RWPE2 (cell line): Measurements from ENCODE around the gene GNAL.

Experiments used
- ATAC-seq: fragments of 200-7000 bp; cut with Tn5 transposase; 3 replicates; pipeline ENCODE4 v1.9.1; 2021; ENCODE audit warnings: low read depth
- DNase-seq: peaks from one replicate; pipeline ENCODE4 v3.0.0-alpha.2; 2020; ENCODE audit warnings: low spot score
- H3K27ac ChIP-seq: fragments of 450-650 bp; 2 replicates; pipeline ENCODE4 v1.5.1; 2017; ENCODE audit warnings: mild to moderate bottlenecking; ENCODE audit not compliant: poor library complexity, severe bottlenecking
- H3K27me3 ChIP-seq: fragments of 250-450 bp; sonication (Bioruptor Pico); 2 replicates; pipeline ENCODE4 v1.5.1; 2021; ENCODE audit warnings: mild to moderate bottlenecking, moderate library complexity; ENCODE audit not compliant: insufficient read depth, poor library complexity, severe bottlenecking
- H3K36me3 ChIP-seq: fragments of 250-450 bp; sonication (Bioruptor Pico); 2 replicates; pipeline ENCODE4 v1.5.1; 2020; ENCODE audit warnings: low read depth, mild to moderate bottlenecking, moderate library complexity
- H3K4me1 ChIP-seq: fragments of 250-450 bp; sonication (Bioruptor Pico); 2 replicates; pipeline ENCODE4 v1.5.1; 2021; ENCODE audit warnings: mild to moderate bottlenecking, moderate library complexity; ENCODE audit not compliant: insufficient read depth, poor library complexity, severe bottlenecking
- H3K4me3 ChIP-seq: fragments of 250-450 bp; sonication (Bioruptor Pico); 2 replicates; pipeline ENCODE4 v1.5.1; 2021; ENCODE audit warnings: mild to moderate bottlenecking, moderate library complexity; ENCODE audit not compliant: severe bottlenecking
- H3K9me3 ChIP-seq: fragments of 250-450 bp; sonication (Bioruptor Pico); 2 replicates; pipeline ENCODE4 v1.5.1; 2021; ENCODE audit warnings: mild to moderate bottlenecking, moderate library complexity; ENCODE audit not compliant: severe bottlenecking
- TF ChIP-seq, protein P1 (sequence below): fragments of 450-650 bp; IDR thresholded peaks from one replicate; pipeline ENCODE4 v1.5.1; 2017; ENCODE audit warnings: mild to moderate bottlenecking, moderate library complexity; ENCODE audit not compliant: poor library complexity, severe bottlenecking

The GNAL gene

DNA sequence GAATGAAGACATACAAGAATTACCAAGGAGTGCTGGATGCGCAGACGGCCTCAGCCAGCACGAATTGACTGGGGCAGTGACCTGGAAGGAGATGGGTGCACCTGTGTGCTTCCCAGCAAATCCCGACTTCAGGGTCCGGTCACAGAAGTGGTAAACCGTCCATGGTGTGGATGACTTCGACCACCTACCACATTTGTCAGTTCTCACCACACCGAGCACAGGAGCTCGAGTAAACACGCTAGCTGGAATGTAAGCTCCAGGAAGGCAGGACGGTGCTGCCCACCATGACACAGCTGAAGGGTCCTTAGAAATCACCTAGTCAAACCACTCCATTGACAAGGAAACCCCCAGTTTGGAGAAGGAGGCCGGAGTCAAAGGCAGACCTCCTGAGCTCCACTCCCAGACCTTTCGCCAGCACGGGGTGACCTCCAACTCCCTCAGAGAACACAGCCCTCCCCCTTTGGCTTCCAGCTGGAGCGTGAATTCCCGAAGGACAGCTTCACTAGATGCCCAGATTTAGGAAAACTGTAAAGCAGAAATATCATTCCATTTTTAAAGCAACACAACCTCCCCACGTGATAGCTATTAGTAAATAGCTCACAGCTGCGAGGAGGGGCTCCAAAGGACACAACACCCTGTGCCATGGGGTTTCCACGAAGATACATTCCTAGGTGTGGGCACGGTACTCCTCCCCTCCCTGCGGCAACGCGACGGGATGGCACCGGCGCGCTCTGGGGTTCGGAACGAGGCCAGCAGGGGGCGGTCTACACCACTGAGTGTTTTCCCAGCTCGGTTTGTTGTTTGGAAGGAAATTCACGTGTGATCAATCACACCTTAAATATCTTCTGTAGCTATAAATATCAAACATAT, 34.1 kb upstream of the GNAL start:
- DNase-seq: no peak
- no peaks in the 10 kb centered on the region for H3K27me3 ChIP-seq

DNA sequence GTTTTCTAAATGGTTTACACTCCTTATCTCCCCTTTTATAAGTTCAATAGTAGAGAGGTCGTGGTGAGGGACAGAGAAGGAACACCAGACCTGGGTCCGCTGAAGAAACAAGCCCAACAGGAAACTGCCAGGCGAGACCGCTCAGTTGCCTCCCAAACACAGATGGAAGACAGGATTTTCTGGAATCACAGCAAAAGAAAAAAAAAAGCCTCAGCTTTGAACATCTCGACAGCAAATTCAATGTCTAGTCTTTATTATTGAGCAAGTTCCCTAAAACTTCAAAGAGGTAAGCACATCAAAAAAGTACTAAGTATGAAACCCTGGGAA, 33.5 kb upstream of the GNAL start:
- TF ChIP-seq, protein P1, sequence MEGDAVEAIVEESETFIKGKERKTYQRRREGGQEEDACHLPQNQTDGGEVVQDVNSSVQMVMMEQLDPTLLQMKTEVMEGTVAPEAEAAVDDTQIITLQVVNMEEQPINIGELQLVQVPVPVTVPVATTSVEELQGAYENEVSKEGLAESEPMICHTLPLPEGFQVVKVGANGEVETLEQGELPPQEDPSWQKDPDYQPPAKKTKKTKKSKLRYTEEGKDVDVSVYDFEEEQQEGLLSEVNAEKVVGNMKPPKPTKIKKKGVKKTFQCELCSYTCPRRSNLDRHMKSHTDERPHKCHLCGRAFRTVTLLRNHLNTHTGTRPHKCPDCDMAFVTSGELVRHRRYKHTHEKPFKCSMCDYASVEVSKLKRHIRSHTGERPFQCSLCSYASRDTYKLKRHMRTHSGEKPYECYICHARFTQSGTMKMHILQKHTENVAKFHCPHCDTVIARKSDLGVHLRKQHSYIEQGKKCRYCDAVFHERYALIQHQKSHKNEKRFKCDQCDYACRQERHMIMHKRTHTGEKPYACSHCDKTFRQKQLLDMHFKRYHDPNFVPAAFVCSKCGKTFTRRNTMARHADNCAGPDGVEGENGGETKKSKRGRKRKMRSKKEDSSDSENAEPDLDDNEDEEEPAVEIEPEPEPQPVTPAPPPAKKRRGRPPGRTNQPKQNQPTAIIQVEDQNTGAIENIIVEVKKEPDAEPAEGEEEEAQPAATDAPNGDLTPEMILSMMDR: peak; percentile 47
- ATAC-seq (no peak), DNase-seq (no peak)
- Histone ChIP-seq H3K27me3 (no peaks in the 10 kb centered on the region), H3K9me3 (no peaks in the 10 kb centered on the region), H3K27ac (no peak overlapping the region), H3K4me3 (no peak overlapping the region), H3K36me3 (no peaks in the 10 kb centered on the region), H3K4me1 (peaks cover 7% of the 10 kb centered on the region)

More for the DNA sequence above, 34.1 kb upstream of the GNAL start:
- TF ChIP-seq, protein P1: peak; percentile 82
- peak; percentile 68 for ATAC-seq
- H3K4me3 ChIP-seq: no peak overlapping the region
- H3K9me3 ChIP-seq: no peaks in the 10 kb centered on the region
- no peak overlapping the region for H3K27ac ChIP-seq
- peaks cover 7% of the 10 kb centered on the region for H3K4me1 ChIP-seq
- no peaks in the 10 kb centered on the region for H3K36me3 ChIP-seq

DNA sequence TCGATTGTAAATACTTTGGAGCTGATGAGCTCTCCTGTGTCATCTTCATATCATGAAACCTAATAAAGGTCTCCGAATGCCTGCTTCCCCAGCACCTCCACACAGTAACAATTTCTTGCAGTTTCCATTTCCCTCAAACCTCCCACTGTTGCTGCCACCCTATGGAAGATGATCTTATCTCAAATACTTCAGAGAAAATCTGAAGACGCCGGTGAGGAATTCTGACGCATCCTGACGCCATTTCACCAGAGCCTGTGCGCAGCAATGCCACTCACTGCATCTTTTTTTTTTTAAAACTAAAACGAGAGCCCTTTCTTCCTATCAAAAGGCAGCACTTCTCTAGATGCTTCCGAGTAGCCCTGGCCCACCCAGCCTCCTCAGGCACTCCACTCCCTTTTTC, 31.9 kb upstream of the GNAL start:
- Histone ChIP-seq H3K27me3 (no peaks in the 10 kb centered on the region), H3K36me3 (no peaks in the 10 kb centered on the region), H3K4me1 (peaks cover 7% of the 10 kb centered on the region), H3K9me3 (no peaks in the 10 kb centered on the region), H3K4me3 (no peak overlapping the region), H3K27ac (no peak overlapping the region)
- no peak for DNase-seq
- TF ChIP-seq, protein P1: no peak
- no peak for ATAC-seq

DNA sequence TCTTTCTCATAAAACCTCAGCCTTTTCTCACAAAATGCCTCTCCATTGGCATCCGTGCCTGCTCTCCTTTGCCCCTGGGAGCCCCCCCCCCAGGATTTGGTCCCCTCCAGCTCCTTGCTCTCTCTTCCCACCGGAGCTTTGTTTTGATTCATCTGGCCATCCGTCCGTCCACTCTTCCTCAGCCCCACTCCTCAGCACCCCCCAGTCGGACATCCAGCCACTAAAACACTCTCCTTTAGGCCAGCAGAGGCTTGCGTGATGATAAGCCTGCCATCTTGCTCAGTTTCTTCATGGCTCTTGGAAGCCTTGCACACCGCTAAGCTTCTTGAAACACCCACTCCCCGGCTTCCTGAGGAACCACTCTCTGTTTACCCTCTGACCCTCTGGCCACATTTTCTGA, 31.5 kb upstream of the GNAL start:
- H3K27ac ChIP-seq: no peak overlapping the region
- ATAC-seq (no peak), DNase-seq (no peak)
- H3K4me3 ChIP-seq: no peak overlapping the region
- TF ChIP-seq, protein P1: no peak
- no peaks in the 10 kb centered on the region for H3K27me3 ChIP-seq
- H3K4me1 ChIP-seq: peaks cover 7% of the 10 kb centered on the region
- H3K36me3 ChIP-seq: no peaks in the 10 kb centered on the region
- H3K9me3 ChIP-seq: no peaks in the 10 kb centered on the region

DNA sequence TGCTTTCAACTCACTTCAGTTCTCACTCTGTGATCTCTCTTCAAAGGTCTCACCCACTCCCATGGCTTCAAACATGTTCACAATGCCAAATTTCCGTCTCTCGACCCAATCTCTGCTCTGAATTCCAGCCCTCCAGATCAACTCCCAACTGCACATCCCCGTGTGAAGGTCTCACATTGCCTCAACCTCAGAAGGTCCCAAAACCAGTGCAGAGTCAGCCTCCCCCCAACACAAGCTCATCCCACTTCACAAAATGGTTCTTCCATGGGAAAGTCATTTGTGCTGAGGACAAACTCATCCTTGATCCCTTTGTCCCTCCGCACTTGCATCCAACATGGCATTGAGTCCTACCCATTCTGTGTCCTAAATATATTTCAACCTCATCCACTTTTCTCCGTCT, 31.0 kb upstream of the GNAL start:
- DNase-seq: no peak
- no peak for ATAC-seq
- no peak overlapping the region for H3K27ac ChIP-seq
- H3K4me1 ChIP-seq: peaks cover 7% of the 10 kb centered on the region
- TF ChIP-seq, protein P1: no peak
- H3K9me3 ChIP-seq: no peaks in the 10 kb centered on the region
- H3K36me3 ChIP-seq: no peaks in the 10 kb centered on the region
- no peak overlapping the region for H3K4me3 ChIP-seq
- no peaks in the 10 kb centered on the region for H3K27me3 ChIP-seq
